ENCODE results near the gene ZBED6.
"Not testable (repeated sequence)": the region's sequence is repeated elsewhere in the genome, so short reads cannot be mapped to it uniquely, and the experiment has no call there.

DNA sequence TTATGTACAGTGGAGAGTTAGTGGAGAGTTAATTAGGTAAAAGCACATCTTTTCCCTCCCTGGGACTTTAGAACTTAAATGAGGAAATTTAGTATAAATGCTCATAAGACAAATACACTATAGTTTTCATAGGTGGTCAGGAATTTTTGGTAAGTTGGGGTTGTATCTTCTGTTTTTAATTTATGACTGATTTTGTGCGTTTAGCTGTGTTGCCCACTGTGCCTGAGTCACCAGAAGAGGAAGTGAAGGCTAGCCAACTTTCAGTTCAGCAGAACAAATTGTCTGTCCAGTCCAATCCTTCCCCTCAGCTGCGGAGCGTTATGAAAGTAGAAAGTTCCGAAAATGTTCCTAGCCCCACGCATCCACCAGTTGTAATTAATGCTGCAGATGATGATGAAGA is 33.8 kb downstream of the ZBED6 start:
- TF ChIP-seq CTCF, EP300 (IDR thresholded peaks at IDR 0.05): not testable (repeated sequence)

Data from ovary (tissue), 3 donors.